Measurements from ENCODE around the gene LCNL1. TPM values are rescaled to one million over a fixed set of nuclear protein-coding genes. Genes with fewer than 3 reads are reported as not detected.

The LCNL1 gene
- total RNA-seq, 3 donors from 2014 or later, result 0.16 to 0.29 TPM; not detected in 1

DNA sequence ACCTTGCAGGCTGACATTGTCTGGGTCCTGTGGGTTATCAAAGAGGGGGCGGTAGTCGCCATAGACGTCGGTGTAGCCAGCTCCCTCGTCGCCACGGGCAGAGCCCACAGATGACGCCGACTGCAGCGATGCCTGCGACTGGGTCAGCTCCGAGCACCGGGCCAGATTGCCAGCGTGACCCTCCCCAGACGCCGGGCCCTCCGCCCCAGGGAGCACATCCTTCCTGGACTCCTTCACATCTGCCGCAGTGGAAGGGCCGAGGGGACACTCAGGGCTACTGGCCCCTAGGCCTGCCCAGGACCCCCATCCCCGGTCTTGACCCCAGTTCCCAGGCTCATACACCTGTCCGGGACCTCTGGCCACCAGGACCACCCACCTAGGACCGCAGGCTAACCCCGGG is 31.4 kb downstream of the LCNL1 start:
- intact Hi-C loops (cut with DNase I; ENCODE audit: low total_unique reads), result no loop called here
- no peak overlapping the region for H3K27ac ChIP-seq
- H3K27me3 ChIP-seq, result no peaks in the 10 kb centered on the region
- H3K4me1 ChIP-seq, result no peaks in the 10 kb centered on the region
- TF ChIP-seq POLR2AphosphoS5 (IDR thresholded peaks at IDR 0.05) (no peak), POLR2A (IDR thresholded peaks at IDR 0.05) (no peak)
- TF ChIP-seq, protein P1, sequence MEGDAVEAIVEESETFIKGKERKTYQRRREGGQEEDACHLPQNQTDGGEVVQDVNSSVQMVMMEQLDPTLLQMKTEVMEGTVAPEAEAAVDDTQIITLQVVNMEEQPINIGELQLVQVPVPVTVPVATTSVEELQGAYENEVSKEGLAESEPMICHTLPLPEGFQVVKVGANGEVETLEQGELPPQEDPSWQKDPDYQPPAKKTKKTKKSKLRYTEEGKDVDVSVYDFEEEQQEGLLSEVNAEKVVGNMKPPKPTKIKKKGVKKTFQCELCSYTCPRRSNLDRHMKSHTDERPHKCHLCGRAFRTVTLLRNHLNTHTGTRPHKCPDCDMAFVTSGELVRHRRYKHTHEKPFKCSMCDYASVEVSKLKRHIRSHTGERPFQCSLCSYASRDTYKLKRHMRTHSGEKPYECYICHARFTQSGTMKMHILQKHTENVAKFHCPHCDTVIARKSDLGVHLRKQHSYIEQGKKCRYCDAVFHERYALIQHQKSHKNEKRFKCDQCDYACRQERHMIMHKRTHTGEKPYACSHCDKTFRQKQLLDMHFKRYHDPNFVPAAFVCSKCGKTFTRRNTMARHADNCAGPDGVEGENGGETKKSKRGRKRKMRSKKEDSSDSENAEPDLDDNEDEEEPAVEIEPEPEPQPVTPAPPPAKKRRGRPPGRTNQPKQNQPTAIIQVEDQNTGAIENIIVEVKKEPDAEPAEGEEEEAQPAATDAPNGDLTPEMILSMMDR (IDR thresholded peaks at IDR 0.05), result no peak
- no peaks in the 10 kb centered on the region for H3K36me3 ChIP-seq
- no peak for DNase-seq (ENCODE audit: low spot score in 2 of 2)
- H3K9me3 ChIP-seq, result no peaks in the 10 kb centered on the region
- no peak overlapping the region for H3K4me3 ChIP-seq

DNA sequence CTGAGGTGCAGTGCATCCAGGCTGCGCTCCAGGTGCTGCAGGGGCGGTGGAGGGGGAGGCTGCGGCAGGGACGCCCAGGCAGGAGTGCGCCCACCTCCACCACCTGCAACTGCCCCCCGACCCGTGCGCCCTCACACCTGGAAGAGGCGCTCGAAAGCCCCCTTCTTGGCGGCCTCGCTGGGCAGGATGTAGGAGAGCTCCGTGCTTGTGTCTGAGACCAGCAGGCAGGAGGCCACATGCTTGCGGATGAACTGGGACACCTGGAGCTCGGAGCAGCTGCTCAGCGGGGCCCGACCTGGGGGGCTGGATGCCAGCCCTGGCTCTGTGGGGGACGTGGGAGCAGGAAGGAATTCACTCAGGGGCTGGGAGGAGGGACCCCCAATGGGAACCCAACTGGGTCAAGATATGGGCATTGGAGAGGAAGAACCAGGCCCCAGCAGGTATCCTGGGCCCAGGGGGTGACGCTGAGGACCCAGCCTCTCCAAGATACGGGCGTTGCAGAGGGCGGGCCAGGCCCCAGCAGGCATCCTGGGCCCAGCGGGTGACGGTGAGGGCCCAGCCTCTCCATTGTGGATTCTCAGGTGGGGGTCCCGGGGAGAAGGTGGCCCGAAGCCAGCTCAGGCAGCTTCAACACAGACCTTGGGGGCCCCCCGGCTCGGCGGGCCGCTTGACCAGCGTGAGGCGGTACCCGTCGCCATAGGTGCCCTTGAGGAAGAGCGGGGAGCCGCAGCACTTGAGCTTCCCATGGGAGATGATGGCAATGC is 32.2 kb downstream of the LCNL1 start:
- Histone ChIP-seq H3K4me3 (no peak overlapping the region), H3K27ac (no peak overlapping the region), H3K27me3 (no peaks in the 10 kb centered on the region), H3K9me3 (no peaks in the 10 kb centered on the region), H3K4me1 (no peaks in the 10 kb centered on the region), H3K36me3 (no peaks in the 10 kb centered on the region)
- TF ChIP-seq, protein P1 (IDR thresholded peaks at IDR 0.05), result no peak
- no peak for TF ChIP-seq POLR2A (IDR thresholded peaks at IDR 0.05)
- no peak for TF ChIP-seq POLR2AphosphoS5 (IDR thresholded peaks at IDR 0.05)
- intact Hi-C loops (cut with DNase I; ENCODE audit: low total_unique reads), result no loop called here
- DNase-seq (ENCODE audit: low spot score in 2 of 2), result no peak

DNA sequence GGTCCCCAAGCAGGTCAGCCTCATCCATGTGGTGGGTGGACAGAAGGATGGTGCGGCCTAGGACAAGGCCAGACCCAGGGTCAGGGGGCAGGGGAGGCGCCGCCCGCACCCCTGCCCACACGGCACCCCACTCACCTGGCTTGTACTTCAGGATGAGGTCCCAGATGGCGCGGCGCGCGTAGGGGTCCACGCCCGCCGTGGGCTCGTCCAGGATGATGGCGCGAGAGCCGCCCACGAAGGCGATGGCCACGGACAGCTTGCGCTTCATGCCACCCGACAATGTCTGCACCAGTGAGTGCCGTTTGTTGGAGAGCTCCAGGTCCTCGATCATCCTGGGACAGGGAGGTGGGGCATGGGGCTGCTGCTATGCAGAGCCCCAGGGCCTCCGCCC is 32.7 kb downstream of the LCNL1 start:
- no peaks in the 10 kb centered on the region for H3K9me3 ChIP-seq
- intact Hi-C loops (cut with DNase I; ENCODE audit: low total_unique reads), result no loop called here
- H3K36me3 ChIP-seq, result no peaks in the 10 kb centered on the region
- H3K4me1 ChIP-seq, result no peaks in the 10 kb centered on the region
- H3K27ac ChIP-seq, result no peak overlapping the region
- H3K4me3 ChIP-seq, result no peak overlapping the region
- DNase-seq (ENCODE audit: low spot score in 2 of 2), result no peak
- no peaks in the 10 kb centered on the region for H3K27me3 ChIP-seq
- TF ChIP-seq, protein P1 (IDR thresholded peaks at IDR 0.05), result no peak
- TF ChIP-seq POLR2A (IDR thresholded peaks at IDR 0.05) (no peak), POLR2AphosphoS5 (IDR thresholded peaks at IDR 0.05) (no peak)

DNA sequence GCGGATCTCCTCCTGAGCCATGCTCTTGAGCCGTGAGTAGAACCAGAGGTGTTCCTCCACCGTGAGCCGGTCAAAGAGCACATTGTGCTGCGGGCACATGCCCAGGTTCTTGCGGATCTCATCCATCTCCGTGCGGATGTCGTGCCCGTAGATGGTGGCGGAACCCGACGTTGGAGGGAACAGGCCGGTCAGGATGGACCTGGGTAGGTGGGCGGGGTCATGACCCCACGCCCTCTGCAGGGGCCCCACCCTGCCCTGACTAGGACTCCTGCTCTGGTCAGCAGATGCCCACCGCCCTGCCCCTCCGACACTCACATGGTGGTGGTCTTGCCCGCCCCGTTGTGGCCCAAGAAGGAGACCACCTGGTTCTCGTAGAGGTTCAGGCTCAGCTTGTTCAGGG is 33.2 kb downstream of the LCNL1 start:
- no peak for DNase-seq (ENCODE audit: low spot score in 2 of 2)
- intact Hi-C loops (cut with DNase I; ENCODE audit: low total_unique reads), result no loop called here
- H3K27me3 ChIP-seq, result no peaks in the 10 kb centered on the region
- no peak overlapping the region for H3K27ac ChIP-seq
- H3K4me3 ChIP-seq, result no peak overlapping the region
- no peaks in the 10 kb centered on the region for H3K4me1 ChIP-seq
- TF ChIP-seq POLR2AphosphoS5 (IDR thresholded peaks at IDR 0.05) (no peak), POLR2A (IDR thresholded peaks at IDR 0.05) (no peak)
- TF ChIP-seq, protein P1 (IDR thresholded peaks at IDR 0.05), result no peak
- H3K9me3 ChIP-seq, result no peaks in the 10 kb centered on the region
- no peaks in the 10 kb centered on the region for H3K36me3 ChIP-seq

DNA sequence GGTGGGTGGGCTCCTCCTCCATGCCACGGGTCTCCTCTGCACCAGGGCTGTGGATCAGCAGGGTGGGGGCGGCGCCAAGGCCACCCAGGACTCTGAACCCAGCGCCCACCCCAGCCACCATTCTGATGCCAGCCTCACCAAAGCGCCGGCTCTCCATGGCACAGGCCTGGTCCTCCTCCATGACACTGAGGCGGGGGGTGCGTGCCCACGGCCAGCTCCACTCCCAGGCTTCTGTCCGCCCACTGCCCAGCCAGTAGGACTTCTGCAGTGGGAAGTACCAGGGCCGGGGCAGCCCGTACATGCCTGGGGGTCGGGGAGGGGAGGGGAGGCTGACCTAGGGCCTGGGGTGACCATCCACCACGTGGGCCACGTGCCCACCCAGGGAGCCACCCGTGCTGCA is 33.6 kb downstream of the LCNL1 start:
- DNase-seq (ENCODE audit: low spot score in 2 of 2), result no peak
- H3K9me3 ChIP-seq, result no peaks in the 10 kb centered on the region
- TF ChIP-seq, protein P1 (IDR thresholded peaks at IDR 0.05), result no peak
- TF ChIP-seq POLR2A (IDR thresholded peaks at IDR 0.05) (no peak), POLR2AphosphoS5 (IDR thresholded peaks at IDR 0.05) (no peak)
- no peaks in the 10 kb centered on the region for H3K4me1 ChIP-seq
- H3K4me3 ChIP-seq, result no peak overlapping the region
- no peaks in the 10 kb centered on the region for H3K27me3 ChIP-seq
- intact Hi-C loops (cut with DNase I; ENCODE audit: low total_unique reads), result no loop called here
- H3K36me3 ChIP-seq, result no peaks in the 10 kb centered on the region
- H3K27ac ChIP-seq, result no peak overlapping the region
